Measurements from ENCODE around the gene AGAP5. TPM values are rescaled to one million over a fixed set of nuclear protein-coding genes. Genes with fewer than 3 reads are reported as not detected.
"Not testable (repeated sequence)": the region's sequence is repeated elsewhere in the genome, so short reads cannot be mapped to it uniquely, and the experiment has no call there.

Gene AGAP5
- total RNA-seq: 1.0 and 1.9 TPM in 2 replicates

DNA sequence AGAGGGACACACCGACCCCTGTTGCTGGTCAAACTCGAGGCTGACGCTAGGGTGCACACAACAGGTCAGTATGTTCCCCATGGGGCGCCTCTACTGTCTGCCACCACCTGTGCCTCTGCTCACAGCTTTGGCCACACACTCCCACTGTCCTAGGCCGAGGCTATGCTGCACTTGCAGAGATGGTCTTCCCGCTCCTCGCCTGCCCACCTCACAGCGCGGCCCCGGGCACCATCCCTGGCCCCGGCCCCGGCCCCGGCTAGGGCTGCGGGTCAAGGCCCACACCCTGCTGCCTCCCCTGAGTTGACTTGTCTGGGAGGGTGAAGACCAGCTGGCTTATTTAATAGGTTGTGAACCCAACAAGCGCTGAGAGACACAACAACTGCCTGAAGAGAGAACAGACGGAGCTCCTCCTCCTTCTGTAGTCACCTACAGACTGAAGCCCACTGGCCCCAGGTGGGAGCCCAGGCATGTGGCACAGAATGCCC is at the start of gene AGAP5:
Gene AGAP5, minus strand, starts transcription at position 435 of the 485 bp plus-strand sequence. Its CDS starts 354 bp downstream, at position 81.
- DNase-seq (ENCODE audit: low read depth); H3K4me3 ChIP-seq (ENCODE audit: low read depth, low read length): not testable (repeated sequence)

DNA sequence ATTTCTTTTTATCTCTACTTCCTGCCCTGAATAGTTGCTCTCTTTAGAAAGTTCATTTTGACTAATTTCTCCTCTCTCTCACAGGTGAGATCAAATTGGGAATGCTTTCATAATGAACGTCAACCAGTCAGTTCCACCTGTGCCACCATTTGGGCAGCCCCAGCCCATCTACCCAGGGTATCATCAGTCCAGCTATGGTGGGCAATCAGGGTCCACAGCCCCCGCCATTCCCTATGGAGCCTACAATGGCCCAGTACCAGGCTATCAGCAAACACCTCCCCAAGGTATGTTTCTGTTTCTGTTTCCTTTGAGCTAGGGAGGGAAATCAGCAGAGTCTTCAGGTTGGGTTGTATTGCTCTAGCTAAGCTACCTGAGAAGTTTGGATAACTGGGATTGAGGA is 48.8 kb upstream of the AGAP5 start:
- DNase-seq (ENCODE audit: low read depth): no peak
- no peak overlapping the region for H3K4me3 ChIP-seq (ENCODE audit: low read depth, low read length)
- TF ChIP-seq, protein P1, sequence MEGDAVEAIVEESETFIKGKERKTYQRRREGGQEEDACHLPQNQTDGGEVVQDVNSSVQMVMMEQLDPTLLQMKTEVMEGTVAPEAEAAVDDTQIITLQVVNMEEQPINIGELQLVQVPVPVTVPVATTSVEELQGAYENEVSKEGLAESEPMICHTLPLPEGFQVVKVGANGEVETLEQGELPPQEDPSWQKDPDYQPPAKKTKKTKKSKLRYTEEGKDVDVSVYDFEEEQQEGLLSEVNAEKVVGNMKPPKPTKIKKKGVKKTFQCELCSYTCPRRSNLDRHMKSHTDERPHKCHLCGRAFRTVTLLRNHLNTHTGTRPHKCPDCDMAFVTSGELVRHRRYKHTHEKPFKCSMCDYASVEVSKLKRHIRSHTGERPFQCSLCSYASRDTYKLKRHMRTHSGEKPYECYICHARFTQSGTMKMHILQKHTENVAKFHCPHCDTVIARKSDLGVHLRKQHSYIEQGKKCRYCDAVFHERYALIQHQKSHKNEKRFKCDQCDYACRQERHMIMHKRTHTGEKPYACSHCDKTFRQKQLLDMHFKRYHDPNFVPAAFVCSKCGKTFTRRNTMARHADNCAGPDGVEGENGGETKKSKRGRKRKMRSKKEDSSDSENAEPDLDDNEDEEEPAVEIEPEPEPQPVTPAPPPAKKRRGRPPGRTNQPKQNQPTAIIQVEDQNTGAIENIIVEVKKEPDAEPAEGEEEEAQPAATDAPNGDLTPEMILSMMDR (conservative IDR thresholded peaks at IDR 0.05; ENCODE audit: low read depth, low read length): no peak

DNA sequence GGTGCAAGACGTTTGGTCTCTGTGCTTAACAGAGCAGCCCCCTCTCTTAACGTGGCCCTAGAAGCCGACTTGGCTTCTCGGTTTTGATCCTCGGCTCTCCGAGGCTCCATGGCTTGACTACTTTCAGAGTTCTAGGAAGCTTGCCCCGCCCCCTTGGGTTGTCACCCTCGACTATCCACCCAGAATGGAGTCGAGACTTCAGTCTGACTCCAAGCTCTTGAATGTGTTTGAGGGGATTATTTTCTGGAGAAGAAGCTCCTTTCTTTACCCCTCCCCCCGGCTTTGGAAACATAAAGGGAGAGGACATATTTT is 46.7 kb upstream of the AGAP5 start:
- DNase-seq (ENCODE audit: low read depth): no peak
- TF ChIP-seq, protein P1 (conservative IDR thresholded peaks at IDR 0.05; ENCODE audit: low read depth, low read length): no peak
- H3K4me3 ChIP-seq (ENCODE audit: low read depth, low read length): peak overlapping the region; percentile 71

DNA sequence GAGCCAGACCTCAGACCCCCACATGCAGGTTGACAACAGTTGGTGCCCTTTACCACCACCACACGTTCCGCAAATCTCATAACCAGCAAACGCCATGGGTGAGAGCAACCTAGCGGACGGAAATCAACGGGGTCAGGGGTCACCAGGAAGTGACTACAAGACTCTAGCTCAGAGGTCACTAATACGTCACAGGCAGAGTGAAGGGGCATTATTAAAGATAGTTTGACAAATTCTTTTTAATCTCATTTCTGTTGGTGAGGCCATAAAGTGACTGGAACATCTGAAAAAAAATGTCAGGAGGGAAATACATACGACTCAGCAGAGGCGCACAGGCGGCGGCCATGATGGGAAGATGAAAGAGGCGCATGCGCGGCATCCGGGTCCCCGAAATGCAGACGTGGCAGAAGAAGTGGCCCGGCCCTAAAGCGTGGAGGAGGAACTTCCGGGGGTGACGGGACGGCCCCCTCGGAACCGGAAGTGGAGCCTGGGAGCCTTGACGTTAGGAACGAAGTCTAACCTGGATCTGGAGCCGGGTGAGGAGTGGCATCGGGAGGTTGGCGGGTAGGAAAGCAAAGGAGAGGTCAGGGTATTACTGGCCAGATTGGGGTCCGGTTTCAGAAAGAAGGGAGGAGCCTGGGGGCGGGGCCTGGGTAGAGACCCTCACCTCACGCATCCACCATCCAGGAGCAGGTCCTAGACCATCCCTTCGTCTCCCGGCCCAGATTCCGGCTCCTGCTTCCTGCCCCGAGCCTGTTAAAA is 46.2 kb upstream of the AGAP5 start, which contains the start of gene SEC24C:
Gene SEC24C, plus strand, starts transcription at position 468 of the 759 bp plus-strand sequence. CDS start 2,461 bp downstream, outside the sequence.
- TF ChIP-seq, protein P1 (conservative IDR thresholded peaks at IDR 0.05; ENCODE audit: low read depth, low read length): peak; percentile 10
- peak within 1 kb of the TSS; percentile 71 for H3K4me3 ChIP-seq (ENCODE audit: low read depth, low read length)
- DNase-seq (ENCODE audit: low read depth): peak; percentile 64

DNA sequence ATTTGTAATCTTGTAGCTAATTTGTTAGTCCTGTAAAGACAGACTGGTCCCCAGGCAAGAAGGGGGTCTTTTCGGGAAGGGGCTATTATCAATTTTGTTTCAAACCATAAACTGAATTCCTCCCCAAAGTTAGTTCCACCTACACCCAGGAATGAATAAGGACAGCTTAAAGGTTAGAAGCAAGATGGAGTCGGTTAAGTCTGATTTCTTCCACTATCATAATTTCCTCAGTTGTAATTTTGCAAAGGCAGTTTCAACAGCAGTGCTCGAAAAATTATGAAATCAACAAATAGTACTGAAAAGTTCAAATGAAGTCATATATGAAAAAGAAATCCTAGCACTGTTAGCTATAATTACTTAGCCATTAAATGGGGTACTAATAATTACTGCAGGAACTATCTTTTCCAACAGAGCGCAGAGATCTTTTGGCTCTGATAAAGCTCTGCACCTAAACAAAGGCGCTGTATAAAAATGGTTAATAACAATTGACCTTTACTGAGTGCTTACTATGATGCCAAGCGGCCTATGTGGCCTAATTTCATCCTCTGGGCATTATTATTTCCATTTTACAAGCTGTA is 45.5 kb upstream of the AGAP5 start:
- TF ChIP-seq, protein P1 (conservative IDR thresholded peaks at IDR 0.05; ENCODE audit: low read depth, low read length): no peak
- no peak for DNase-seq (ENCODE audit: low read depth)

DNA sequence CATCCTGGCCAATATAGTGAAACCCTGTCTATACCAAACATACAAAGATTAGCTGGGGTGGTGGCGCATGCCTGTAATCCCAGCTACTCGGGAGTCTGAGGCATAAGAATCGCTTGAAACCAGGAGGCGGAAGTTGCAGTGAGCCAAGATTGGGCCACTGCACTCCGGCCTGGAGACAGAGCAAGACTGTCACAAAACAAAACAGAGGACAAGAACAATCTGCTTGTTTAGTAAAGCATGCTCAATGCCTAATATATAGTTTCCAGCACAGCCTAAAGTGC is 44.5 kb upstream of the AGAP5 start:
- H3K4me3 ChIP-seq (ENCODE audit: low read depth, low read length): no peak overlapping the region
- no peak for DNase-seq (ENCODE audit: low read depth)
- TF ChIP-seq, protein P1 (conservative IDR thresholded peaks at IDR 0.05; ENCODE audit: low read depth, low read length): no peak

More for the DNA sequence above, 45.5 kb upstream of the AGAP5 start:
- peak overlapping the region; percentile 71 for H3K4me3 ChIP-seq (ENCODE audit: low read depth, low read length)

DNA sequence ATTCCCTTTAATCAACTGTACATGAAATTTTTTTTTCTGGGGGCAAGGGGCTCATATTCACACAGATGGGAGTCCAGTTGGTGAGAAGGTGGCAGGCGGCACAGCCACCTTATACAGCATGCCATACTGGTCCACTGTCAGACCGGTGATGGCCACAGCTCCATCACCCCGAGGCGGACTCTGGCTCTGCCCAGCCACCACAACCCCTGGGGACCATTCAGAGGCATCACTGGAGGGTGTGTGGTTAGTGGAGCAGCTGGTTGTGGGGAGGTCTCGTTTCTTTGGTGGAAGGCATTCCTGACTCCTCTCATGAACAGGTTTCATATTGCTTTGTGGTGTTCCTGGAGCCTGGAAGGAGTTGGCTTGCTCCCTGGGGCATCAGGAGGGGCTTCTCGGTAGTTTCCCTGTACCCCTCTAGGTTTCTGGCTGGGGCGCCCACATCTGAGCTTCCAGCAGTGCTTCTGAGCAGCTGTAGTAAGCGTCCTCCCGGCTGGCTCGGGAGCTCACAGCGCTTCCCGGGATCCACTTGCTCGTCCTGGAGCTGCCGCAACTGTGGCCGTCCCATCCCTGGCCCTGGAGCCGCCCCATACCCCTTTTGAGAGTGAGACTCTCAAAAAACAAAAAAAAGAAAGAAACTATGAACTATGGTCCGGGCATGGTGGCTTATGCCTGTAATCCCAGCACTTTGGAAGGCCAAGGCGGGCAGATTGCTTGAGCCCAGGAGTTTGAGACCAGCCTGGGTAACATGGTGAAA is 42.8 kb upstream of the AGAP5 start:
- H3K4me3 ChIP-seq (ENCODE audit: low read depth, low read length); DNase-seq (ENCODE audit: low read depth): not testable (repeated sequence)

All from epithelial cell of proximal tubule (primary cell).